Common myeloid progenitor, CD34-positive (primary cell): ENCODE results near the gene GRIK1.

Experiments
- CTCF ChIA-PET: fragments of 350-600 bp; sonication (Branson Sonifier 250); formaldehyde crosslinking; loops from one replicate; lab custom pipeline; 2021; ENCODE audit warnings: antibody characterized with exemption; lab: Charles Lee
- POLR2A ChIA-PET: fragments of 350-600 bp; sonication (Branson Sonifier 250); formaldehyde crosslinking; loops from one replicate; lab custom pipeline; 2021; ENCODE audit warnings: antibody characterized with exemption; lab: Charles Lee
- DNase-seq, 3 donors: peaks; one replicate each; pipeline versions ENCODE4 v3.0.0 to v3.0.0-alpha.2; 2013
- H3K27ac ChIP-seq, 2 experiments: 1 replicate in 1 of 2; 2 replicates in 1 of 2; pipeline ENCODE4 v1.7.0; 2013; ENCODE audit warnings: inconsistent platforms in 2 of 2, low read length in 2 of 2, mild to moderate bottlenecking in 2 of 2, low read depth in 1 of 2, moderate library complexity in 1 of 2; ENCODE audit not compliant: severe bottlenecking in 2 of 2, insufficient read depth in 1 of 2, poor library complexity in 1 of 2
- H3K27me3 ChIP-seq, 5 experiments: replicated peaks in 2 of 5; 1 replicate in 3 of 5; 2 replicates in 2 of 5; pipeline versions ENCODE4 v1.6.1 to v1.7.0; 2013; ENCODE audit warnings: low read length in 4 of 5, mild to moderate bottlenecking in 2 of 5, moderate library complexity in 2 of 5, inconsistent platforms in 1 of 5; ENCODE audit not compliant: insufficient read depth in 5 of 5, control insufficient read depth in 4 of 5
- H3K36me3 ChIP-seq, 4 experiments: 1 replicate in 2 of 4; 2 replicates in 2 of 4; pipeline versions ENCODE4 v1.6.1 to v1.7.0; 2013; ENCODE audit warnings: low read length in 3 of 4, control low read depth in 1 of 4, mild to moderate bottlenecking in 1 of 4; ENCODE audit not compliant: control insufficient read depth in 4 of 4, insufficient read depth in 4 of 4
- H3K4me1 ChIP-seq, 4 experiments: 1 replicate in 3 of 4; 2 replicates in 1 of 4; pipeline versions ENCODE4 v1.6.1 to v1.7.1; 2013; ENCODE audit warnings: low read length in 3 of 4, mild to moderate bottlenecking in 3 of 4, control low read depth in 1 of 4, inconsistent platforms in 1 of 4, moderate library complexity in 1 of 4; ENCODE audit not compliant: control insufficient read depth in 4 of 4, insufficient read depth in 4 of 4; ENCODE audit errors: control extremely low read depth in 1 of 4
- H3K4me3 ChIP-seq, 7 experiments: 1 replicate in 4 of 7; 2 replicates in 3 of 7; pipeline versions ENCODE4 v1.5.1 to v1.7.0; 2013; ENCODE audit warnings: mild to moderate bottlenecking in 7 of 7, low read length in 6 of 7, moderate library complexity in 6 of 7, inconsistent platforms in 2 of 7, low read depth in 2 of 7, control low read depth in 1 of 7; ENCODE audit not compliant: insufficient read depth in 4 of 7, control insufficient read depth in 1 of 7; ENCODE audit errors: extremely low read depth in 1 of 7
- H3K9me3 ChIP-seq, 5 experiments: 1 replicate in 4 of 5; 2 replicates in 1 of 5; pipeline versions ENCODE4 v1.6.1 to v1.7.1; 2013; ENCODE audit warnings: low read length in 4 of 5, mild to moderate bottlenecking in 2 of 5, inconsistent platforms in 1 of 5, low read depth in 1 of 5, moderate library complexity in 1 of 5; ENCODE audit not compliant: control insufficient read depth in 4 of 5, insufficient read depth in 2 of 5; ENCODE audit errors: control extremely low read depth in 1 of 5
- WGBS: methylation state at CpG from one replicate; pipeline ENCODE4 v1.1.5; 2013; ENCODE audit not compliant: insufficient coverage; 5-methylcytosine and 5-hydroxymethylcytosine counted together

GRIK1 gene

DNA sequence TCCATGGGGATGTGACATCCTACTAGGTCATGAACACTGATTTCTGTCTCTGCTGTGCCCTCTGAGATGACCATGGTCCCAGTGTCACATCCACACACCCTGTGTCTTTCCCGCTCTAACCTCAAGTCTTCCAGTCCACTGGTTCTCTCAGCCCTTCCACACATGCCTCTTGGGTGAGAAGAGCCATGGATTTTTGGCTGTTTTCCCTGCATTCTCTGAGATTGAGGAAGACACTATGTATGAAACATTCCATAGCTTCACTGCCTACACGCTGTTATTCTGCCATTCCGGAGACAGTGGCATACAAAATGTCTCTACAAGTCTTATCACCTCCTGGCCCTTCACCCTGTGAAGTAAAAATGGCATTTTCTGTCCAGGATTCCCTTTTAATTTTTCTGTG, 393.7 kb downstream of the GRIK1 start:
- H3K27me3 ChIP-seq: no peaks in the 10 kb centered on the region
- H3K27ac ChIP-seq: no peak overlapping the region
- H3K36me3 ChIP-seq: no peaks in the 10 kb centered on the region
- no peak for DNase-seq
- WGBS: 93% methylated on average over 3 of the region's 3 CpGs
- no peak overlapping the region for H3K4me3 ChIP-seq
- no peaks in the 10 kb centered on the region for H3K4me1 ChIP-seq
- CTCF ChIA-PET: no interaction called here
- POLR2A ChIA-PET: no interaction called here
- no peaks in the 10 kb centered on the region for H3K9me3 ChIP-seq

DNA sequence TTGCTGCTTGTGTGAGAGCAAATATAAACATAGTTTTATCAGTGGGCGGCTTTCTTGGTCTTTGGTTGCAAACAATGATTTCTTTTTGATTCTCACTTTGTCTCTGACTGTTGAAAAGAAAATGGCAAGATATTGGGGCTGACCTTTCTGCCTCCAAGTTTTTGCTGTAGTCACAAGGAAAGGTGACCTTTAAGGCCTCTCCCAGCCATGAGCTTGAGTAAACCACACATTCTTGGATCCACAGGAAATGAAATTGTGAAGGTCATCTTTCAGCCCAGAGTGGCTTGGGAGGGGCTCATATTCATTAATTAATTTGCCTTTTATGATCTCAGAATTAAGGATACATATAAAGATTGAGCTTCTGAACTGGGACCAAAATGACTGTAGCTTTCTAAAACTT, 399.5 kb downstream of the GRIK1 start:
- H3K27me3 ChIP-seq: no peaks in the 10 kb centered on the region
- ChIA-PET CTCF (no interaction called here), POLR2A (no interaction called here)
- H3K36me3 ChIP-seq: no peaks in the 10 kb centered on the region
- WGBS: no CpG with 5 or more reads among the region's 1 CpG
- H3K27ac ChIP-seq: no peak overlapping the region
- DNase-seq: no peak
- no peak overlapping the region for H3K4me3 ChIP-seq
- H3K4me1 ChIP-seq: no peaks in the 10 kb centered on the region
- H3K9me3 ChIP-seq: peaks cover 0 to 3% (median 0%) of the 10 kb centered on the region in 5 experiments

GRCh38 chr21:29538115-29538514, 401.7 kb downstream of the GRIK1 start:
- Histone ChIP-seq H3K4me1 (no peaks in the 10 kb centered on the region), H3K36me3 (no peaks in the 10 kb centered on the region), H3K4me3 (no peak overlapping the region), H3K27ac (no peak overlapping the region), H3K27me3 (no peaks in the 10 kb centered on the region), H3K9me3 (peaks cover 0 to 3% (median 0%) of the 10 kb centered on the region in 5 experiments)
- CTCF ChIA-PET: no interaction called here
- POLR2A ChIA-PET: no interaction called here
- no peak for DNase-seq

DNA sequence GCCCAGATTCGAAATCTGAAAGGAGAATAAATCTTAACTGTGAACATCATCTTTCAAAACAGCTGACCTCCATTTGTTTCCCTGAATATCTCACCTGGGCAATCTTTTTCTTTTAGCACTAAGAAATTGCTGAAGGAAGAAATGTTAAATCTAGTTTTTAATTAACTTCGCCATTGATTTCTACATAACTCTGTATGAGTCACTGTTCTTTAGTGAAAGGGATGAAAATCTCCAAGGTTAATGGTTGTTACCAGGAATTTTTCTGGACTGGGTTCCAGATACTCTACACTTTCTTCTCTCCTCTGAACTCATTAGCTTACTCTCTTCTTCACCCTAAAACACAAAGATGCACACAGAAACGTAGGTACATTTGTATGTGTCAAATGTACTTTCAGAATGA, 405.3 kb downstream of the GRIK1 start:
- H3K4me3 ChIP-seq: no peak overlapping the region
- no peaks in the 10 kb centered on the region for H3K36me3 ChIP-seq
- WGBS: 100% methylated on average over 1 of the region's 3 CpGs
- no peaks in the 10 kb centered on the region for H3K27me3 ChIP-seq
- H3K27ac ChIP-seq: no peak overlapping the region
- ChIA-PET POLR2A (no interaction called here), CTCF (no interaction called here)
- no peaks in the 10 kb centered on the region for H3K4me1 ChIP-seq
- no peak for DNase-seq
- peaks cover 0 to 3% (median 0%) of the 10 kb centered on the region in 5 experiments for H3K9me3 ChIP-seq

DNA sequence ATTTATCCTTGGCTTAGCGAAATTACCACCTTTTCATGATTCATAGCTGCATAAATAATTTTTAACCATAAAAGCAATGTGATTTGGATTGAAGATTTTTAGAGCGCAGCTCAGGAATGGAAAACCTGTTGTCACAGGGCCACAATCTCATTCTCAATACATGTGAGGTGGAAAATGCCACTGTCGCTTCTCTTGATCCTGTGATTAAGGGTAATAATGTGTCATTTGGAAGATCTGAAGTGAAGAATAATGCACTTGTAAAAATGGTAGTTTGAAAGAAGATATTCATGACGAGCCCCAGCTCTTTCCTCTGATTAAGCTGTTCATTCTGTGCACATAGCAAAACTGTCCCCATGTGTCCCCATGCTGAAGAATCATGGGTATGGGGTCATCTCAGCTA, 410.7 kb downstream of the GRIK1 start:
- Histone ChIP-seq H3K4me3 (no peak overlapping the region), H3K36me3 (no peaks in the 10 kb centered on the region), H3K27me3 (no peaks in the 10 kb centered on the region), H3K27ac (no peak overlapping the region), H3K9me3 (peaks cover 0 to 23% (median 8%) of the 10 kb centered on the region in 5 experiments), H3K4me1 (no peaks in the 10 kb centered on the region)
- WGBS: 100% methylated on average over 2 of the region's 4 CpGs
- POLR2A ChIA-PET: no interaction called here
- CTCF ChIA-PET: interaction anchor here (0.6 kb wide), 1 partner anchor 48 kb away, joined by 3 read pairs; no protein-coding TSS in a partner anchor
- DNase-seq: no peak

GRCh38 chr21:29526545-29526944, 413.3 kb downstream of the GRIK1 start:
- Histone ChIP-seq H3K9me3 (peaks cover 0 to 26% (median 8%) of the 10 kb centered on the region in 5 experiments), H3K4me3 (no peak overlapping the region), H3K36me3 (no peaks in the 10 kb centered on the region), H3K27ac (no peak overlapping the region), H3K4me1 (no peaks in the 10 kb centered on the region), H3K27me3 (no peaks in the 10 kb centered on the region)
- peak in 2 of 3 donors; percentile 4 to 6 for DNase-seq
- POLR2A ChIA-PET: no interaction called here
- WGBS: 94% methylated on average over 2 of the region's 2 CpGs
- CTCF ChIA-PET: no interaction called here

- H3K4me1 ChIP-seq: no peaks in the 10 kb centered on the region
- H3K27ac ChIP-seq: no peak overlapping the region
- ChIA-PET CTCF (no interaction called here), POLR2A (no interaction called here)
- H3K4me3 ChIP-seq: no peak overlapping the region
- no peaks in the 10 kb centered on the region for H3K36me3 ChIP-seq
- DNase-seq: no peak
- H3K27me3 ChIP-seq: no peaks in the 10 kb centered on the region
- peaks cover 0 to 26% (median 8%) of the 10 kb centered on the region in 5 experiments for H3K9me3 ChIP-seq
- no CpG with 5 or more reads among the region's 1 CpG for WGBS
Observed at GRCh38 chr21:29524055-29524454, 415.7 kb downstream of the GRIK1 start.
